PC-3 (cell line): ENCODE measurements around the gene JMJD7.

ENCODE experiments used
- EZH2 ChIP-seq: fragments of 300-600 bp; sonication (generic); IDR thresholded peaks from one replicate; pipeline ENCODE4 v1.6.1; 2017; ENCODE audit warnings: antibody characterized with exemption, mild to moderate bottlenecking, low read length; ENCODE audit not compliant: unreplicated experiment
- EZH2phosphoT487 ChIP-seq: fragments of 300-600 bp; sonication (generic); IDR thresholded peaks from 2 replicates; pipeline ENCODE4 v1.6.1; 2018; ENCODE audit warnings: mild to moderate bottlenecking, antibody characterized with exemption, low read length, borderline replicate concordance
- TF ChIP-seq, protein P1 (sequence below): fragments of 300-600 bp; sonication (generic); conservative IDR thresholded peaks from 2 replicates; pipeline ENCODE4 v1.5.1; 2017; ENCODE audit warnings: antibody characterized with exemption, low read depth, mild to moderate bottlenecking, low read length

DNA sequence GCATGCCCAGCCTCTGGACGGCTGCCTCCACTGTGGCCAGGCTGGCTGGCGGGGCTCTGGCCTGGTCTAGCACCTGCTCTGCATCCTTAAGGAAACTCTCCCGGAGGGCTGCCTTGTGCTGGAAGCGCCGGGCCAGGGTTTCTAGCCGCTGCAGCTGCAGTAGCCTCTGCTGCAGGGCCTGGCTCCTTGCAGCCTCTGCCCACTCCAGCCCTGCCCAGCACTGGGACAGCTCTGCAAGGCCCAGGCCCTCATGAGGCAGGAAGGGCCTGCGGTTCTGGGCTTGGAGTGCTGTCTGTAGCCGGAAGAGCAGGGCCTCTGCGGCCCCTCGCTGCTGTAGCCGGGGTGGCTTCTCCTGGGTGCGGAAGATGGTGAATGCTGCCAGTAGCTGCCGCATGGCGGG lies 57.9 kb downstream of the JMJD7 start:
- TF ChIP-seq EZH2 (no peak), EZH2phosphoT487 (no peak)
- TF ChIP-seq, protein P1, sequence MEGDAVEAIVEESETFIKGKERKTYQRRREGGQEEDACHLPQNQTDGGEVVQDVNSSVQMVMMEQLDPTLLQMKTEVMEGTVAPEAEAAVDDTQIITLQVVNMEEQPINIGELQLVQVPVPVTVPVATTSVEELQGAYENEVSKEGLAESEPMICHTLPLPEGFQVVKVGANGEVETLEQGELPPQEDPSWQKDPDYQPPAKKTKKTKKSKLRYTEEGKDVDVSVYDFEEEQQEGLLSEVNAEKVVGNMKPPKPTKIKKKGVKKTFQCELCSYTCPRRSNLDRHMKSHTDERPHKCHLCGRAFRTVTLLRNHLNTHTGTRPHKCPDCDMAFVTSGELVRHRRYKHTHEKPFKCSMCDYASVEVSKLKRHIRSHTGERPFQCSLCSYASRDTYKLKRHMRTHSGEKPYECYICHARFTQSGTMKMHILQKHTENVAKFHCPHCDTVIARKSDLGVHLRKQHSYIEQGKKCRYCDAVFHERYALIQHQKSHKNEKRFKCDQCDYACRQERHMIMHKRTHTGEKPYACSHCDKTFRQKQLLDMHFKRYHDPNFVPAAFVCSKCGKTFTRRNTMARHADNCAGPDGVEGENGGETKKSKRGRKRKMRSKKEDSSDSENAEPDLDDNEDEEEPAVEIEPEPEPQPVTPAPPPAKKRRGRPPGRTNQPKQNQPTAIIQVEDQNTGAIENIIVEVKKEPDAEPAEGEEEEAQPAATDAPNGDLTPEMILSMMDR = no peak
